Upper lobe of left lung (tissue), 6 donors: ENCODE results near the gene RAB9B. TPM values are rescaled to one million over a fixed set of nuclear protein-coding genes. Genes with fewer than 3 reads are reported as not detected.

Source experiments
- ATAC-seq, 2 donors: fragments of 200-7000 bp; cut with Tn5 transposase; one replicate each; pipeline ENCODE4 v1.9.1; 2022; ENCODE audit warnings: mild to moderate bottlenecking in 2 of 2, moderate library complexity in 2 of 2; ENCODE audit not compliant: low FRiP score in 2 of 2
- DNase-seq, 2 donors: peaks; one replicate each; pipeline ENCODE4 v3.0.0-alpha.2; 2019 to 2020
- H3K27ac ChIP-seq, 4 donors: fragments of 200-600 bp; sonication (generic); one replicate each; pipeline ENCODE4 v1.5.1; 2016 to 2019
- H3K27me3 ChIP-seq, 4 donors: fragments of 200-600 bp; sonication (generic); one replicate each; pipeline ENCODE4 v1.5.1; 2017 to 2019
- H3K36me3 ChIP-seq, 4 donors: fragments of 200-600 bp; sonication (generic); one replicate each; pipeline ENCODE4 v1.5.1; 2016 to 2019
- H3K4me1 ChIP-seq, 4 donors: fragments of 200-600 bp; sonication (generic); one replicate each; pipeline ENCODE4 v1.5.1; 2018 to 2019
- H3K4me3 ChIP-seq, 4 donors: fragments of 200-600 bp; sonication (generic); one replicate each; pipeline ENCODE4 v1.5.1; 2017 to 2019; ENCODE audit warnings: mild to moderate bottlenecking in 2 of 4, moderate library complexity in 1 of 4
- H3K9me3 ChIP-seq, 4 donors: fragments of 200-600 bp; sonication (generic); one replicate each; pipeline ENCODE4 v1.5.1; 2018 to 2019
- EP300 ChIP-seq, 4 donors: sonication (generic); formaldehyde crosslinking; IDR thresholded peaks; one replicate each; pipeline ENCODE4 v1.5.1; 2017; ENCODE audit warnings: antibody characterized with exemption in 4 of 4, control low read depth in 2 of 4
- POLR2A ChIP-seq, 4 donors: fragments of 450-650 bp; IDR thresholded peaks; one replicate each; pipeline ENCODE4 v1.5.1; 2016 to 2017; ENCODE audit warnings: antibody characterized with exemption in 4 of 4, mild to moderate bottlenecking in 2 of 4
- POLR2AphosphoS5 ChIP-seq, 2 donors: sonication (generic); formaldehyde crosslinking; IDR thresholded peaks; one replicate each; pipeline ENCODE4 v1.5.1; 2017; ENCODE audit warnings: antibody characterized with exemption in 2 of 2
- WGBS, 2 donors: methylation state at CpG; one replicate each; pipeline ENCODE4 v1.1.5; 2017 to 2018; 5-methylcytosine and 5-hydroxymethylcytosine counted together
- total RNA-seq, 6 donors: library from RNA; depleted of rRNA in 4 of 6; stranded (reverse); fragments of >200 nt in 4 of 6; gene quantifications; one replicate each; pipeline versions ENCODE4 v1.1.0 to v1.2.1, GENCODE V29; 2016 to 2021
- TF ChIP-seq, protein P1 (sequence below), 6 experiments: fragments of 450-650 bp in 4 of 6; fragments of 200-600 bp in 2 of 6; sonication (generic) in 2 of 6; IDR thresholded peaks; one replicate each; pipeline ENCODE4 v1.5.1; 2016 to 2019; ENCODE audit warnings: antibody characterized with exemption in 6 of 6
- donor health status: DM: no; HTN: no; CAD: no; lungs with moderate emphysema.
- donor health status: DM: no; HTN: yes; CAD: no; lungs with severe emphysema.

RAB9B gene
- total RNA-seq, 6 donors from 2014 or later = 0.37 to 1.1 (median 0.84) TPM; not detected in 1

DNA sequence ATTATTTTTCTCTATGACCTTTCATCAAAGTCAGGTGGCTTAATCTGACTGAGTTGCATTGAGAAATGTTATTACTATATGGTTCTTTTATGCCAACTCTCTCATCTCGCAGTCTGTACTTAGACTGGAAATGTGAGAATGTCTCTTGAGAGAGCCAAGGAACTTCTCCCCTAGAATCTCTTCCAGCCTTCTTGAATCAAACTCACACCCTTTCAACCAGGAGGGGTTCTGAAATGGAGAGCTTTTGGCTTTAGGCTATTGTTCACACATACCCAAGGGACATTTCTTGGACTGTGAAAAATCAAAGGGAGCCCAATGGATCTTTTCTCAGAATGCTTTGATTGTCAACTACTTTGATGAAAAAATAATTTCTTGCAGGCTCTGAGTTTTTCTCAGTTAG is 50.4 kb downstream of the RAB9B start:
- ATAC-seq (no peak), DNase-seq (no peak)
- Histone ChIP-seq H3K36me3 (no peaks in the 10 kb centered on the region), H3K4me3 (no peak overlapping the region), H3K4me1 (no peaks in the 10 kb centered on the region), H3K9me3 (no peaks in the 10 kb centered on the region), H3K27ac (no peak overlapping the region), H3K27me3 (no peaks in the 10 kb centered on the region)
- WGBS, 2 donors = 83 to 86% methylated on average over 1 of the region's 1 CpG
- TF ChIP-seq, protein P1, sequence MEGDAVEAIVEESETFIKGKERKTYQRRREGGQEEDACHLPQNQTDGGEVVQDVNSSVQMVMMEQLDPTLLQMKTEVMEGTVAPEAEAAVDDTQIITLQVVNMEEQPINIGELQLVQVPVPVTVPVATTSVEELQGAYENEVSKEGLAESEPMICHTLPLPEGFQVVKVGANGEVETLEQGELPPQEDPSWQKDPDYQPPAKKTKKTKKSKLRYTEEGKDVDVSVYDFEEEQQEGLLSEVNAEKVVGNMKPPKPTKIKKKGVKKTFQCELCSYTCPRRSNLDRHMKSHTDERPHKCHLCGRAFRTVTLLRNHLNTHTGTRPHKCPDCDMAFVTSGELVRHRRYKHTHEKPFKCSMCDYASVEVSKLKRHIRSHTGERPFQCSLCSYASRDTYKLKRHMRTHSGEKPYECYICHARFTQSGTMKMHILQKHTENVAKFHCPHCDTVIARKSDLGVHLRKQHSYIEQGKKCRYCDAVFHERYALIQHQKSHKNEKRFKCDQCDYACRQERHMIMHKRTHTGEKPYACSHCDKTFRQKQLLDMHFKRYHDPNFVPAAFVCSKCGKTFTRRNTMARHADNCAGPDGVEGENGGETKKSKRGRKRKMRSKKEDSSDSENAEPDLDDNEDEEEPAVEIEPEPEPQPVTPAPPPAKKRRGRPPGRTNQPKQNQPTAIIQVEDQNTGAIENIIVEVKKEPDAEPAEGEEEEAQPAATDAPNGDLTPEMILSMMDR (IDR thresholded peaks at IDR 0.05) = no peak
- TF ChIP-seq POLR2A (IDR thresholded peaks at IDR 0.05) (no peak), POLR2AphosphoS5 (IDR thresholded peaks at IDR 0.05) (no peak), EP300 (IDR thresholded peaks at IDR 0.05) (no peak)

DNA sequence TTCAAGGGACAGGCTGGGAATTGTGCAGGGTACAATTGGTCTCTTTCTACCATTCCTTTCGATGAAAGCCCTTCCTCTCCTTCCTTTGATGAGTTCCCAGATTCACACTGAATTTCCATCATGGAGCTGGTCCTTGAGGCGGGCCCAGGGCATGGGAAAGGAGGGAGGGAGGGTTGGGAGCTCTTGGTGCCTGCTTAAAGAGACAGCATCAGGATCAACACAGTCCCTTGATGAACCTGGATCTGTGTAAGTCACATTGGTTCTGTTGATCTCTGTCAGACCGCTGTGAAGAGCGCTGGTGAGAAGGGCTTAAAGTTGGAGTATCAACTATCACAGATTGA is 51.0 kb downstream of the RAB9B start:
- ATAC-seq (no peak), DNase-seq (no peak)
- no peaks in the 10 kb centered on the region for H3K9me3 ChIP-seq
- H3K36me3 ChIP-seq = no peaks in the 10 kb centered on the region
- no peaks in the 10 kb centered on the region for H3K4me1 ChIP-seq
- no peaks in the 10 kb centered on the region for H3K27me3 ChIP-seq
- 82 to 87% methylated on average over 4 of the region's 4 CpGs for WGBS, 2 donors
- no peak overlapping the region for H3K4me3 ChIP-seq
- TF ChIP-seq, protein P1 (IDR thresholded peaks at IDR 0.05) = no peak
- TF ChIP-seq EP300 (IDR thresholded peaks at IDR 0.05) (no peak), POLR2A (IDR thresholded peaks at IDR 0.05) (no peak), POLR2AphosphoS5 (IDR thresholded peaks at IDR 0.05) (no peak)
- H3K27ac ChIP-seq = no peak overlapping the region

DNA sequence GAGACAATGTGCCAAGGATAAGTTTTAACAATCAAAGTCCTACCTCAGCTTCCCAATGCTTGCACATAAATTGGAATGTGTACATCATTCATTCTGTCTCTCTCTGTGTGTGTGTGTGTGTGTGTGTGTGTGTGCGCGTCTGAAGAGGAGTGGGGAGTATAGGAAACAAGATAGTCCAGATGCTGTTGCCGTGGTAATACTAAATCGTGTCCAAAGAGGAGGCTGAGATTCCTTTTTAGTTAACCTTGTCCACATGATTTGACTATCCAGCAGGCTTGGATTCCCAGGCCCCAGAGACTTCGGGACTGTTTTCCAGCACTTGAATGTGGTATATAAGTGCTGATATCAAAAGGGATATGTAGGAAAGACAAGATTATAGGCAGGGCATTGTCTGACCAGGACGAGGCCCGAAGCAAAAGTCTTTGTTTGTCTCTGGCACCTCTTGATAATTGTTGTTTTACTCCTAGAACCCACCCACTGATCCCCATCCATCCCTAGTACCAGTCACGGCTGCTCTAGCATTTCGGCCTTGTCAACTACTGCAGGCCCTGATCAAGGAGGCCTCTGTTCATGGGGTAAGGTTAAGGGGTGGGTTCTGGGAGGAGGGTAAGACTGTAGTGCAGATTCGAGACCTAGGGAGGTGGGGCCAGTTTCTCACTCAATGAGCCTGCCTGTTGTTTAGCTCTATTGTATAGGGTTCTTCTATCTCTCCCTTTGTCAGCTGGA is 51.6 kb downstream of the RAB9B start:
- no peak overlapping the region for H3K4me3 ChIP-seq
- ATAC-seq = no peak
- TF ChIP-seq EP300 (IDR thresholded peaks at IDR 0.05) (no peak), POLR2AphosphoS5 (IDR thresholded peaks at IDR 0.05) (no peak), POLR2A (IDR thresholded peaks at IDR 0.05) (no peak)
- TF ChIP-seq, protein P1 (IDR thresholded peaks at IDR 0.05) = no peak
- no peak for DNase-seq
- no peaks in the 10 kb centered on the region for H3K9me3 ChIP-seq
- no peaks in the 10 kb centered on the region for H3K27me3 ChIP-seq
- no peak overlapping the region for H3K27ac ChIP-seq
- H3K4me1 ChIP-seq = no peaks in the 10 kb centered on the region
- WGBS, 2 donors = 86 to 87% methylated on average over 9 to 10 of the region's 10 CpGs
- no peaks in the 10 kb centered on the region for H3K36me3 ChIP-seq

DNA sequence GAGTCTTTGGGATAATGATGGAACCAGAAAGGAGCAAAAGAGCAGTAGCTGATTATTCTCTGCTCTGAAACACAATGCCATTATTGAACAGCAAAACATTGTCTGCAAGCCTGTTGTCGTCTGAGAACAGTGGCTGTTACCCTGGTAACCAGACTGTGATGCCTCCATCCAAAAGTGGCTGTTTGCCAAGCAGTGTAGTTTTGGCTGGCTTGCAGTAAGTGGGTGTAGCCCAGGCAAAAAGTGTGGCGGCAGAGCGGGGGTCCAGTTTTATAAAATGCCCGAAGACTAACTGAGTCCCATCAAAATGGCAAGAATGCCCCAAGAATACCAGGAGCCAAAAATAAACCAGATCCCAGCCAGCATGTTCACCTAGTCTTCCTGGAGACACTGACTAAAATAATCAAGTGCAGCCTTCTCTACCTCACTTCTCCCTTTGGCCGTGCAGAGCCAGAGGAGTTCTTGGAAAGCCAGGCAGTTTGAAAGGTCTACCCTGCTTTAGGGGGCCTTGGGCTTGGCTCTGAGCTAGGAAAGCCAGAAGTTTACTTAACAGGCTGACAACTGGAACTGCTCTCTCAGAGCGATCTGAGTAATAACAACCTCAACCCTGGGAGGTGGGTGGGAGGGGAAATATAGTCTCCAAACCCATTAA is 52.8 kb downstream of the RAB9B start:
- H3K36me3 ChIP-seq = no peaks in the 10 kb centered on the region
- ATAC-seq (no peak), DNase-seq (no peak)
- no peaks in the 10 kb centered on the region for H3K4me1 ChIP-seq
- no peak for TF ChIP-seq POLR2A (IDR thresholded peaks at IDR 0.05)
- TF ChIP-seq EP300 (IDR thresholded peaks at IDR 0.05) = no peak
- TF ChIP-seq, protein P1 (IDR thresholded peaks at IDR 0.05) = no peak
- no peak for TF ChIP-seq POLR2AphosphoS5 (IDR thresholded peaks at IDR 0.05)
- H3K27ac ChIP-seq = no peak overlapping the region
- no peak overlapping the region for H3K4me3 ChIP-seq
- no peaks in the 10 kb centered on the region for H3K9me3 ChIP-seq
- 56 to 71% methylated on average over 4 to 6 of the region's 6 CpGs for WGBS, 2 donors
- H3K27me3 ChIP-seq = no peaks in the 10 kb centered on the region

DNA sequence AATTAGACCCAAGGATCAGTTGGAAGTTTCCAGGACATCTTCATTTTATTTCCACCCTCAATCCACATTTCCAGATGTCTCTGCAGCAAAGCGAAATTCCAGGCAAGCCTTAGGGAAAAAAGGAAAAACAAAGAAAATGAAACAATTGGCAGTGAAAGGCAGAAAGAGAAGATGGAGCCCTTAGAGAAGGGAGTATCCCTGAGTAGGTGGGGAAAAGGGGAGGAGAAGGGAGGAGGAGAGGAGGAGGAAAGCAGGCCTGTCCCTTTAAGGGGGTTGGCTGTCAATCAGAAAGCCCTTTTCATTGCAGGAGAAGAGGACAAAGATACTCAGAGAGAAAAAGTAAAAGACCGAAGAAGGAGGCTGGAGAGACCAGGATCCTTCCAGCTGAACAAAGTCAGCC is 55.5 kb downstream of the RAB9B start, which contains the start of gene PLP1:
PLP1 (plus strand) TSS at position 295 of the 400 bp plus-strand sequence. CDS start 156 bp downstream, outside the sequence.
- DNase-seq (no peak), ATAC-seq (no peak)
- Histone ChIP-seq H3K36me3 (no peaks in the 10 kb centered on the region), H3K27me3 (no peaks in the 10 kb centered on the region), H3K4me1 (no peaks in the 10 kb centered on the region), H3K9me3 (no peaks in the 10 kb centered on the region), H3K4me3 (no peak within 1 kb of the TSS), H3K27ac (no peak within 1 kb of the TSS)
- 66 to 74% methylated on average over 2 of the region's 2 CpGs for WGBS, 2 donors
- TF ChIP-seq EP300 (IDR thresholded peaks at IDR 0.05) (no peak), POLR2AphosphoS5 (IDR thresholded peaks at IDR 0.05) (no peak), POLR2A (IDR thresholded peaks at IDR 0.05) (no peak)
- TF ChIP-seq, protein P1 (IDR thresholded peaks at IDR 0.05) = no peak
